HL-60/S4 treated with phorbol 12-myristate 13-acetate at 8.2 ng/mL for 4 days and 3 days (cell line): ENCODE data around the gene AKR1C1.
"Not testable (repeated sequence)": the region's sequence is repeated elsewhere in the genome, so short reads cannot be mapped to it uniquely, and the experiment has no call there.

Experiments used
- in situ Hi-C: fragments of 300-500 bp; cut with MboI; formaldehyde crosslinking; loops from 2 replicates; pipeline ENCODE4 v1.15.0; 2022; ENCODE audit warnings: low sequenced_read_pairs

The AKR1C1 gene

GRCh38 chr10:5014200-5014910, 51.1 kb downstream of the AKR1C1 start:
- in situ Hi-C loops = not testable (repeated sequence)

- in situ Hi-C loops = no loop called here
Observed at GRCh38 chr10:5014936-5015335, 51.7 kb downstream of the AKR1C1 start.

GRCh38 chr10:5018134-5018533, 54.9 kb downstream of the AKR1C1 start:
- in situ Hi-C loops = no loop called here

GRCh38 chr10:5018671-5019277, 55.6 kb downstream of the AKR1C1 start:
- in situ Hi-C loops = not testable (repeated sequence)

- in situ Hi-C loops = not testable (repeated sequence)
Observed at GRCh38 chr10:5019770-5020612, 56.8 kb downstream of the AKR1C1 start.

GRCh38 chr10:5021624-5022290, 58.5 kb downstream of the AKR1C1 start:
- in situ Hi-C loops = not testable (repeated sequence)

- in situ Hi-C loops = no loop called here
Observed at GRCh38 chr10:5023177-5023805, 60.1 kb downstream of the AKR1C1 start.

GRCh38 chr10:5025461-5025881, 62.3 kb downstream of the AKR1C1 start:
- in situ Hi-C loops = not testable (repeated sequence)

GRCh38 chr10:5030989-5031388, 67.8 kb downstream of the AKR1C1 start:
- in situ Hi-C loops = no loop called here

GRCh38 chr10:5031588-5031987, 68.4 kb downstream of the AKR1C1 start:
- in situ Hi-C loops = not testable (repeated sequence)

GRCh38 chr10:5032444-5032843, 69.2 kb downstream of the AKR1C1 start:
- in situ Hi-C loops = not testable (repeated sequence)
